ENCODE results near the gene KRTAP4-11.
"Not testable (repeated sequence)": the region's sequence is repeated elsewhere in the genome, so short reads cannot be mapped to it uniquely, and the experiment has no call there.

The KRTAP4-11 gene

DNA sequence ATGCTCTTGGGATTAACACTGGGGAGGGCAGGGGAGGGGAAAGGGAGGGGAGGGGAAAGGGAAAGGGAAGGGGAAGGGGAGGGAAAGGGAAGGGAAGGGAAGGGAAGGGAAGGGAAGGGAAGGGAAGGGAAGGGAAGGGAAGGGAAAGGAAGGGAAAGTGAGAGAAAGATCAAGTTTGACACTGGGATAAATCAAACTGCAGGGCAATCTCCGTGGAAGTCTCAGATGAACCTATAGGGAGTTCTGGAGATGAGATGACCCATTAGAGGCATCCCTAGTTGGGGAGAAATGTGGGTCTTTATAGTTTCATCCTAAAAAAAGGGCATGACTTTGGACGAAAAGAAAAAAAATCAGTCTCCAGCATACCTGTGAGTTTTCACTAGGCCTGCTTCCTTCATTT lies 3.6 kb upstream of the KRTAP4-11 start:
- DNase-seq (ENCODE audit: extremely low spot score) = no peak
- CTCF ChIA-PET = no interaction called here
- POLR2A ChIA-PET = no interaction called here
- TF ChIP-seq, protein P1, sequence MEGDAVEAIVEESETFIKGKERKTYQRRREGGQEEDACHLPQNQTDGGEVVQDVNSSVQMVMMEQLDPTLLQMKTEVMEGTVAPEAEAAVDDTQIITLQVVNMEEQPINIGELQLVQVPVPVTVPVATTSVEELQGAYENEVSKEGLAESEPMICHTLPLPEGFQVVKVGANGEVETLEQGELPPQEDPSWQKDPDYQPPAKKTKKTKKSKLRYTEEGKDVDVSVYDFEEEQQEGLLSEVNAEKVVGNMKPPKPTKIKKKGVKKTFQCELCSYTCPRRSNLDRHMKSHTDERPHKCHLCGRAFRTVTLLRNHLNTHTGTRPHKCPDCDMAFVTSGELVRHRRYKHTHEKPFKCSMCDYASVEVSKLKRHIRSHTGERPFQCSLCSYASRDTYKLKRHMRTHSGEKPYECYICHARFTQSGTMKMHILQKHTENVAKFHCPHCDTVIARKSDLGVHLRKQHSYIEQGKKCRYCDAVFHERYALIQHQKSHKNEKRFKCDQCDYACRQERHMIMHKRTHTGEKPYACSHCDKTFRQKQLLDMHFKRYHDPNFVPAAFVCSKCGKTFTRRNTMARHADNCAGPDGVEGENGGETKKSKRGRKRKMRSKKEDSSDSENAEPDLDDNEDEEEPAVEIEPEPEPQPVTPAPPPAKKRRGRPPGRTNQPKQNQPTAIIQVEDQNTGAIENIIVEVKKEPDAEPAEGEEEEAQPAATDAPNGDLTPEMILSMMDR (IDR thresholded peaks at IDR 0.05; ENCODE audit: control extremely low read depth, extremely low read depth, low read depth, missing control alignments) = no peak

DNA sequence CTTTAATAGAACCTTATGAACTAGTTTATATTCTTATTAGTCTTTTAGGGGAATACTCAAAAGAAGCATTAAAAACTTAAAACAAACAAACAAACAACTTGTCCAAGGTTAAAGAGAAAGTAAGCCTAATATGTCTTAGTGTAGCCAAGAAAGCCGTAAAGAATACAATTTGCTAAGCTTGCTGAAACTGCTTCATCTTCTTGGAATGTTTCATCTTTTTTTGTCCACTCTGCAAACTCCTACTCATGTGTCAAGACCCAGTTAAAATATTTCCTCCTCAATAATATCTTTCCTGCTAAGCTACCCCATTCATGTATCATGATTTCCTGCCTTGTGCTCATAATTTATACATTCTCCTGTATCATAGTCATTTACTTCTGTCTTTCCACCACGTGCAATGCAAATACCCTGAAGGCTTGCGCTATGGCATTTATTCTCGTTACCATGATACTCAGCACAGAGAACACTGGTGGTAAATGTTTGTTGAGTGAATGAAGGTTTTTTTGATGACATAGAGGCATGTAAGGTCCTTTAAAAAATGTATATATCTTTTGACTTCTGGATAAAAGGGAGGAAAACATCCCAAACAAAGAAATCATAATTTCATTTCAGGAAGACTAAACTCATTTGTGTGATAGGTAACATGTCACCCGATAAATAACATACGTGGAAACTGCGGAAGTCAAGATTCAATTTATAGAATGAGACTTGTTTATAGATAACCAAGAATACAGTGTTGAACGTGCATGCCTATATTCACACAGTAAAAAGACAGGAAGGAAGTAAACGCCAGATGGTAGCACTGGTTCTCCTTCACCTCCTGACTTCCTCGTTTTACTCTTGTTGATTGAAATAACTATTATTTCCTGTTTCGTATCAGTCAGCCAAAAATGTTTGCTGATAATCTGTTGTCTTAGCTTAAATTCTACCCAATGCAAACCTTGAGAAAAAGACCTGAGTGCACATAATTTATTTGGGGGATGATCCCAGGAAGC lies 1.8 kb upstream of the KRTAP4-11 start:
- CTCF ChIA-PET; POLR2A ChIA-PET; DNase-seq (ENCODE audit: extremely low spot score): not testable (repeated sequence)

DNA sequence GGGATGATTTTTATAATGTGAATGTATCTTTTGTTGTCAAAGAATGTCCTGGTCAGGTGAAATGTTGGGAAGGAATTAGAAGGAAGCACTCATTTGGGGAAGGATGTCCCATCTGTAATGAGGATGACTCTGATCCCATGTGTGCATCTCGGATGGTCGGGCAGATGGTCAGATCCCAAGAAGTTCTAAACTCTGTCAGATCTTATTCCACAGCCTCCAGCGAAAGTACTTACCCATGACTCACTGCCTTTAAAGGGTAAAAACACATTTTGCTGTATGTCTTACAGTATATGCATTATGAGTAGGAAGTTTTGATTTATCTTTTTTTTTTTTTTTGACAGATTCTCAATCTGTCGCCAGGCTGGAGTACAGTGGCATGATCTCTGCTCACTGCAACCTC lies 548 bp upstream of the KRTAP4-11 start:
- CTCF ChIA-PET = no interaction called here
- POLR2A ChIA-PET = no interaction called here
- TF ChIP-seq, protein P1 (IDR thresholded peaks at IDR 0.05; ENCODE audit: control extremely low read depth, extremely low read depth, low read depth, missing control alignments) = no peak
- DNase-seq (ENCODE audit: extremely low spot score) = no peak

DNA sequence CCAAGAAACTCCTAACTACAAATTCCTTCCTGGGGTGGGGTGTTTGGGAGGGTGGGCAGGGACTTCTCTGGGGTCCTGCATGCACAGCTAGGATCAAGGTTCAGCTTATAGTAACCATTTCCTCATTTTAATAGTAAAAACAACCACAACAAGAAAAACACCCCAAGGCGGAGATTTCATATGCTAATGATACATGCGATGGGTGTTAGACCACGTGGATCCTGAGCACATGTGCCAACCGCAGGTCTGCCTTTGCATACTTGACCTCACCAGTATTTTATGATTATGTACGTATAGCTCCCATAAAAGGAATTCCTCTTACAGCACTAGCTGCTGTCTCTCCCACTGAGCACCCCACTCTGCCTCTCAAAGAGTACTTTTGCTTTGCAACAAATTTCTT lies 1.9 kb downstream of the KRTAP4-11 start:
- TF ChIP-seq, protein P1 (IDR thresholded peaks at IDR 0.05; ENCODE audit: control extremely low read depth, extremely low read depth, low read depth, missing control alignments) = no peak
- DNase-seq (ENCODE audit: extremely low spot score) = no peak
- CTCF ChIA-PET = no interaction called here
- POLR2A ChIA-PET = no interaction called here

DNA sequence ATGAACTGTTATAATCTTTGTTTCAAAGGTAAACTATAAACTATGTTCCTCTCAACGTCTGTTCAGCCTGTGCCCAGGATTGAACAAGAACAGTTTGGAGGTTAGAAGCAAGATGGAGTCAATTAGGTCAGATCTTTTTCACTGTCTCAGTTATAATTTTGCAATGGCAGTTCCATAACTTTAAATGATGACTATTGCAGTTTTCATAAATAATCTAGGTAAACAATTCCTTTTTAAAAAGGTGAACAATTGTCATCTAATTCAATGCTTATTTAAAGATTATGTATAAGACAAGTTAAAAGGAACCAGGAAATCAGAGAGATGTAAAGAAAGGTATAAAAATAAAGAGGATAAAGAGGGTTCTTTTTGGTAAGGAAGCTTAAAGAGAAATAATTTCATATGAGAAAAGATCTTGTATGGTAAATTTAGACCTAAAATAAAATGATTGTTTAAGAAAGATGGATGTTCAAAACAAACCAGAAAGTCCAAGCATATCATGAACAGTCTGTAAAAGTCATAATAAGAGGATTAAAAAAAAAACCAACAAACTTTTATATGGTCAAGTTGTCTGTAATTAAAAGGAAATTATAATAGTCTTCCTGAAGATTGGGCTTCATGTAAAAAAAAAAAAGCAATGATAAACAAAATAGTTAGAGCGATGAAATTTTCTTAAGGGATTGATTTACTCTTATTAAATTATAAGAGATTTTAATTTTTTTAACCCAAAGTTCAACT lies 6.9 kb downstream of the KRTAP4-11 start:
- ChIA-PET CTCF (no interaction called here), POLR2A (no interaction called here)
- DNase-seq (ENCODE audit: extremely low spot score) = no peak
- TF ChIP-seq, protein P1 (IDR thresholded peaks at IDR 0.05; ENCODE audit: control extremely low read depth, extremely low read depth, low read depth, missing control alignments) = no peak

DNA sequence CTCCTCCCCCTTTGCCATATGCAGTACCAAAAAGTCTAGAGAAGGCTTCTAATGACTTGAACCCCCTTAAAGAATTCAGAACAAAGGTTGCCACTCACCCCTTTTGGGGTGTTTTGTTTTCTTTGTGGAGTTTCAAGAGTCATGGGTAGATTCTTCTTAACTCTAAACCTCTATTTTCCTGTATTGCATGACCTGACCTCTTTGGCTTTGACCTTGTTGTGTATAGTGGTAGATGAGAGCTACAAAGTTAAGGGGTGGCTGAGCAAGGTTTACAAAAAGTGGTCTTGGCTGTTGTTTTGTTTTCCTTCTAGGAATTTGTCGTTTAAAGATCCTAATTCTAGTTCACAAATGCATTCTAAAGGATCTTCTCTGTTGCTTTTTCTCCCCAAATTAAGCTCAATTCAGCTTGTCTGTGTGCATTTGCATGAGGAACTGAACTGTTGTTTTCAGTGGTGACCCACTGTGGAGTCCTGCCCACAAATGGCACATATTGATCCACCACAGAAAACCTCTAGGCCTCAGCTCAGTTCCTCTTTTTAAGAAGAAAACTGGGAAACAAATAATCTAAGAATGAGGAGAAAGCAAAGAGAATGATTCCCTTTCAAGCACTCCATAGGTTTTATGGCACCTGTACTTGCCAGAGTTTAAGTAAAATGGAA lies 9.3 kb downstream of the KRTAP4-11 start:
- CTCF ChIA-PET; POLR2A ChIA-PET; DNase-seq (ENCODE audit: extremely low spot score): not testable (repeated sequence)

DNA sequence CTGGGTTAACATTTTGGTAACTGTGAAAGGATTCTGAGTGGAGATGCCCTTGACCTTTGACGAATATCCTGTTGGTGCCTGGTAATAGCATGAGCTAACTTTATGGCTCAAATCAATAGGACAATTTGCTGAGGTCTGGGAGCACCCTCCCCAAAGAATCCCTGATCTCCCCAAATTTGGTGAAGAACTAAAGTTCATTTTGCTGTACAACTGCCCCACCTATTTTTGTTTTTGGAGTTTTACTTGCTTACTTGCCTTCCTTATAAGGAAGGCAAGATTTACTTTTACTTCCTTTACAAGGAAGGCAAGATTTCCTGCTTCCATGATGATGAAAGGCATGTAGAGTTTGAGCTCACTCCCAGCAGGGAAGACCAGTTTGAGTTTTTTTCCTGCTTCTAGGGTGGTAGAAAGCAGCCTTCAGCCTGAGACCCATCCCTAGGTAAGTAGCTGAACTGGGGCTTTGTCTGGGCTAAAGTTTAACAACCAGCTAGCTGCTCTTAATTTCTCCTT lies 10.2 kb downstream of the KRTAP4-11 start:
- ChIA-PET POLR2A (no interaction called here), CTCF (no interaction called here)
- no peak for DNase-seq (ENCODE audit: extremely low spot score)
- TF ChIP-seq, protein P1 (IDR thresholded peaks at IDR 0.05; ENCODE audit: control extremely low read depth, extremely low read depth, low read depth, missing control alignments) = no peak

DNA sequence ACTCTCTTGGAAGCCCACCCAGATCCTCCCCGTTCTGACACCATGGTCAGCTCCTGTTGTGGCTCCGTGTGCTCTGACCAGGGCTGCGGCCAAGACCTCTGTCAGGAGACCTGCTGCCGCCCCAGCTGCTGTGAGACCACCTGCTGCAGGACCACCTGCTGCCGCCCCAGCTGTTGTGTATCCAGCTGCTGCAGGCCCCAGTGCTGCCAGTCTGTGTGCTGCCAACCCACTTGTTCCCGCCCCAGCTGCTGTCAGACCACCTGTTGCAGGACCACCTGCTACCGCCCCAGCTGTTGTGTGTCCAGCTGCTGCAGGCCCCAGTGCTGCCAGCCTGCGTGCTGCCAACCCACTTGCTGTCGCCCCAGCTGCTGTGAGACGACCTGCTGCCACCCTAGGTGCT lies 12.8 kb downstream of the KRTAP4-11 start, which contains the start of gene KRTAP4-9:
KRTAP4-9 (plus strand) TSS at position 43 of the 400 bp plus-strand sequence; CDS start at position 43, 0 bp downstream.
- DNase-seq (ENCODE audit: extremely low spot score); CTCF ChIA-PET; POLR2A ChIA-PET: not testable (repeated sequence)

DNA sequence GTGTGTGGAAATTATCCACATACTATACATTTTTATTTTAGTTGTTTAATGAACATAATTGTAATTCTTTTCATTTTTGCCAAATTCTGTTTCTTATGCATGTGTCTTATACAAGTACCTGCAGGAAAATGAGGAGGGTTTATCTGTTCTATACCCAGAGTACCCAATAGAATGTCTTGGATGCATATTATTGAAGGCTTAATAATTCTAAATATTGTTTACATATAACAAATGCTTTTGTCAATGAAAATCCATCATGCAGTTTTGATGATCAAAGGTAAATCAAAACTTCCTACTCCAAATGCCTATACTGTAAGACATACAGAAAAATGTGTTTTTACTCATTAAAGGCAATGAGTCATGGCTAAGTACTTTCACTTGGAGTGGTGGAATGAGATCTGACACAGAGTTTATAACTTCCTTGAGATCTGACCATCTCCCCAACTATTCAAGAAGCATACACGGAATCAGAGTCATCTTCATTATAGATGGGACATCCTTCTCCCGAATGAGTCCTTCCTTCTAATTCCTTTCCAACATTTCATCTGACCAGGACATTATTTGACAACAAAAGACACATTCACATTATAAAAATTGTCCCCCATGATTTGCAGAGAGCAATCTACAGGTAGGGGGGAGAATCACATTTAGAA lies 13.7 kb downstream of the KRTAP4-11 start:
- CTCF ChIA-PET; POLR2A ChIA-PET; DNase-seq (ENCODE audit: extremely low spot score): not testable (repeated sequence)

Data from GM10248 (cell line).